ENCODE data around the gene GNPTAB.
"Not testable (repeated sequence)": the region's sequence is repeated elsewhere in the genome, so short reads cannot be mapped to it uniquely, and the experiment has no call there.

Gene GNPTAB

GRCh38 chr12:101737476-101737875 is 93.3 kb downstream of the GNPTAB start:
- DNase-seq (ENCODE audit: low read depth), result no peak

DNA sequence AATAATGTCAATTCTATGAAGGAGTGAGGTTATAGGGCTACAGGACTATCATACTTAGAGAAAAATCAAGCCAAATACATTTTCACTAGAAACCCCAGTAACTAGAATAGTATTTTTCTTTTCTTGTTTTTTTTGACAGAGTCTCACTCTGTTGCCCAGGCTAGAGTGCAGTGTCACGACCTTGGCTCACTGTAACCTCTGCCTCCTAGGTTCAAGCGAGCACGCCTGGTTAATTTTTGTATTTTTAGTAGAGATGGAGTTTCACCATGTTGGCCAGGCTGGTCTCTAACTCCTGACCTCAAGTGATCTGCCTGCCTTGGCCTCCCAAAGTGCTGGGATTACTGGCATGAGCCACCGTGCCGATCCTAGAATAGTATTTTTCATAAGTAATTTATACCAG is 96.3 kb downstream of the GNPTAB start:
- DNase-seq (ENCODE audit: low read depth), result not testable (repeated sequence)

DNA sequence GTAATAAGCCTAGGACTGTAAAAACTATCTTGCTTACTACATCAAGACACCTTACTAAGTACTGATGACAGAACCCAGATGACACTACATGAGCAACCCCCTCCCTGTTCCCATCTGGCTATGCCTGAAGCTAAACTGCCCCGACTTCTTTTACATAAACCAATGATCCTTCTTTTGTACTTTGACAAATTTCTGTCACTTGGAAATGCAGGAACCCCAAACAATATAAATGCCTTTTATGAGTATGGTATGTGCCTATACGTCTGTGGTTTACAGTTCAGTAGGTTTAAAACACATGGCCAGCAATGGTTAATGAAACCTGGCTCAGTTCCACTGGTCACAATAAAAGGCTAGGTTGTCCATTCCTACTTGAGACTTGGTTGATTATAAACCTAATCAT is 97.6 kb downstream of the GNPTAB start:
- no peak for DNase-seq (ENCODE audit: low read depth)

DNA sequence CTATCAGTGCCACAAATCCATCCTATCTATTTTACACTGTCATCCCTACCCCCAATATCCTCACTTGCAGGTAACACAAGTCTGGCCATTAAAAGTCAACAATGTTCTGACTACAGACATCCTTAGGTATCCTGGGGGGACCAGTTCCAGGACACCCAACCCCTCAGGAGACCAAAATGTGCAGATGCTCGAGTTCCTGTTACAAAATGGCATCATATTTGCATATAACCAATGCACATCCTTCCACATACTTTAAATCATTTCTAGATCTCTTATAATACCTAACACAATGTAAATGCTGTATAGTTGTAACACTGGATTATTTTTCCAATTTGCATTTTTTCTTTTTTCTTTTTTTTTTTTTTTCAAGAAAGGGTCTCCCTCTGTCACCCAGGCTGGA is 98.4 kb downstream of the GNPTAB start:
- no peak for DNase-seq (ENCODE audit: low read depth)

DNA sequence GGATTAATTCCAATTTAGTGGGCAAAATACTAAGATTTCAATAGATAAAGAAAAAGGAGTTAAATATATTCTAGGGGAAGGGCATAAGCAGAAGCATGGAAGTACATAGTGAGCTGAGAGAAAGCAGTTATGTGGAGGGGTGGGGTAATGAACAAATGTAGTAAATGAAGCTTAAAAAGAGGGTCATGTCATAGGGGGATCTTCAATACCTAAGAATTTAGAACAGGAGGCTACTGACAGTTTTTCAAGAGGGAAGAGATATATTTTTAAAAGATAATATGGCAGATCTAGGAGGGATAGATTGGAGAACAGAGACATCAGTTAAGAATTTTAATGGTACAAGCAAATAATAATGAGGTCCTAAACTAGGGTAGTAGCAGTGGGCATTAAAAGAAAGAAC is 100.9 kb downstream of the GNPTAB start:
- DNase-seq (ENCODE audit: low read depth), result no peak

DNA sequence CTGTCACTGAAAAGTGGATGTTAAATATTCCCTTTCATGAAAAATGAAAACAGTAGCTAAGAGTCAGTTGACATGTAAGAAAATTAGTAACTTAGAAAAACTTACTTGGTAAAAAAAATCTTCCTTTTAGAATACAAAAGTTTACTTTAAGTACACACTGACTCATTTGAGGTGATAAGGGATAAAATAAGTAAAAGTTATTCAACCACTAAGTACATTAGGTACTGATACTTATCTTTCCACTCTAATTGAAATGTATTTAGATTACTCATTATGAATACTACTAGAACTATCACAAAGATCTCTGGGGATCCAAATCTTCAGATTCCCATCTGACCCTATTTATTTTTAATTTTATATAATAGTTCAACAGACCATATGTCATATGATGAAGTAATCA is 103.7 kb downstream of the GNPTAB start:
- no peak for DNase-seq (ENCODE audit: low read depth)

DNA sequence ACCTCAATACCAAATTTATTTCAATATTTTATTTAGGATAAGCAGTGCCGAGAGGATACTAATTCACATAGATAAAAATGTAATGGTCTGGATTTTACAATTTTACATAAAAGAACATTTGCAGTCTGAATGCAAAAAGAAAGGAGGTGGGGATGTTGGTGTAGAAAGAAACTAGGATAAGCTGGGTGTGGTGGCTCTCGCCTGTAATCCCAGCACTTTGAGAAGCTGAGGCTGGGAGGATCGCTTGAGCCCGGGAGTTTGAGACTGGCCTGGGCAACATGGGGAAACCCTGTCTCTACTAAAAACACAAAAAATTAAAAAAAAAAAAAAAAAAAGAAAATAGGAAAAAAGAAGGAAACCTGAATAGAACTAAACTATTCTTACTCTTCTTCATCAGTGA is 108.4 kb downstream of the GNPTAB start:
- DNase-seq (ENCODE audit: low read depth), result no peak

DNA sequence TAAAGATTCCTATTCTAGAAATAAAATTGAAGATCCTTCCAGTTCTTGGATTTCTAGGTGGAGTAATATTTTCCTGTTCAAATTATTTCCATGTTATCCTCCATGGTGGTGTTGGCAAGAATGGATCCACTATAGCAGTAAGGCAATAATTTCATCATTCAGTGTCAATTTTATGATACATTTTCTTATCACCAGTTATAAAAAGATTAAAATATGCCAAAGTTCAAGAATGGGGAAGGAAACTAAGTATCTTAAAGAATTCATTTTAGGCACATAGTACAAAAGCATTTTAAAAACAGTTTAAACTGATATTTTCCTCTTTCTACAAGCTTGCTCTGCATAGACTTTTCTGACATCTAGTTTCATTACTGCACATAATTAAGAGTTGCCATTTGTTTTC is 110.6 kb downstream of the GNPTAB start:
- DNase-seq (ENCODE audit: low read depth), result no peak

- DNase-seq (ENCODE audit: low read depth), result no peak
Observed at GRCh38 chr12:101719566-101719965, 111.2 kb downstream of the GNPTAB start.

- DNase-seq (ENCODE audit: low read depth), result no peak
Observed at GRCh38 chr12:101714877-101715444, 115.8 kb downstream of the GNPTAB start.

DNA sequence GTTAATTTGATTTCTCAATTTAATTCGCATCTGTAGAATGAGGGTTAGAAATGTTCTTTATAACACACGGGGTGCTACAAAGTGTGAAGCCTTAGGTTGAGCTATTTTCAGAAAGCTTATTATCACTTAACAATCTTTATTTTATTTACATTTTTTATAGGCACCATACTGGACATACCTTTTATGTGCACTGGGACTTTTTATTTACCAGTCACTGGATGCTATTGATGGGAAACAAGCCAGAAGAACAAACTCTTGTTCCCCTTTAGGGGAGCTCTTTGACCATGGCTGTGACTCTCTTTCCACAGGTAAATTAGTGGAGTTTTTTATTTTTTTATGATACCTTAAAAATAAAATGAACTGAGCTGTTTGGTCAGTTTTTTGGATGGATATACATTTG is 116.8 kb downstream of the GNPTAB start:
- no peak for DNase-seq (ENCODE audit: low read depth)

- no peak for DNase-seq (ENCODE audit: low read depth)
Observed at GRCh38 chr12:101713059-101713682, 117.6 kb downstream of the GNPTAB start.

DNA sequence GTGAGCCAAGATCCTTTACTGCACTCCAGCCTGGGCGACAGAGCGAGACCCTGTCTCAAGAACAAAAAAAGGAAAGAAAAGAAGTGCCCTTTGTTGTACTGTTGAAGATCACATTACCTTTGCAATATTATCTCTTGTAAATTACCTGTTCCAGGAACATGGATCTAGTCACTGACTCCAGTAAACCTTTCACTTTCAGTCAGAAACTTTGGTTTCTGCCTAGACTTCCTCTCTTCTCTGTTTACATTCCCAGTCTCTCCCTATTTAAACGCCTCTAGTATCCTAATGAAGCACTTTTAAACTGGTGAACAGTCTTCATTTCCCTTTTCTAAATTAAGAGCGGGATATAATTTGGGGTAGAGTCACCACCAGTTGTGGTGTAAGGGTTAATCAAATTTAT is 120.5 kb downstream of the GNPTAB start:
- no peak for DNase-seq (ENCODE audit: low read depth)

GRCh38 chr12:101707131-101707782 is 123.5 kb downstream of the GNPTAB start:
- no peak for DNase-seq (ENCODE audit: low read depth)

DNA sequence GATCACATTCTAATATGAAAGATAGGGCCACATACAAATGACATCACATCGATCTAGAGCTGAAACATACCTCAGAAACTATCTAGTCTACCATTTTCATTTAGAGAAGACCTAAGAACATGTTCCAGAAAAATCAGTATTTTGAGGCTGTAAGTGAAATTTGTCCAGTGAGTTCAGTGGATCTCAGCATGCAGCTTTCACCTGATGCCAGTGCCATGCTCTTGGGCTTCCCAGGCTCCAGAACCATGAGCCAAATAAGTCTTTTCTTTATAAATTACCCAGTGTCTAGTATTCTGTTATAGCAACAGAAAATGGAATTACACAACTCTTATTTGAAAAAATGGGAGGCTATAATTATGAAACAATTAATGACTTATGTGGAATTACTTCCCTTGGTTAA is 124.4 kb downstream of the GNPTAB start:
- DNase-seq (ENCODE audit: low read depth), result no peak

GRCh38 chr12:101703487-101703886 is 127.3 kb downstream of the GNPTAB start:
- no peak for DNase-seq (ENCODE audit: low read depth)

GRCh38 chr12:101700299-101700820 is 130.4 kb downstream of the GNPTAB start:
- no peak for DNase-seq (ENCODE audit: low read depth)

- no peak for DNase-seq (ENCODE audit: low read depth)
Observed at GRCh38 chr12:101698800-101699347, 131.9 kb downstream of the GNPTAB start.

- no peak for DNase-seq (ENCODE audit: low read depth)
Observed at GRCh38 chr12:101697930-101698799, 132.6 kb downstream of the GNPTAB start.

DNA sequence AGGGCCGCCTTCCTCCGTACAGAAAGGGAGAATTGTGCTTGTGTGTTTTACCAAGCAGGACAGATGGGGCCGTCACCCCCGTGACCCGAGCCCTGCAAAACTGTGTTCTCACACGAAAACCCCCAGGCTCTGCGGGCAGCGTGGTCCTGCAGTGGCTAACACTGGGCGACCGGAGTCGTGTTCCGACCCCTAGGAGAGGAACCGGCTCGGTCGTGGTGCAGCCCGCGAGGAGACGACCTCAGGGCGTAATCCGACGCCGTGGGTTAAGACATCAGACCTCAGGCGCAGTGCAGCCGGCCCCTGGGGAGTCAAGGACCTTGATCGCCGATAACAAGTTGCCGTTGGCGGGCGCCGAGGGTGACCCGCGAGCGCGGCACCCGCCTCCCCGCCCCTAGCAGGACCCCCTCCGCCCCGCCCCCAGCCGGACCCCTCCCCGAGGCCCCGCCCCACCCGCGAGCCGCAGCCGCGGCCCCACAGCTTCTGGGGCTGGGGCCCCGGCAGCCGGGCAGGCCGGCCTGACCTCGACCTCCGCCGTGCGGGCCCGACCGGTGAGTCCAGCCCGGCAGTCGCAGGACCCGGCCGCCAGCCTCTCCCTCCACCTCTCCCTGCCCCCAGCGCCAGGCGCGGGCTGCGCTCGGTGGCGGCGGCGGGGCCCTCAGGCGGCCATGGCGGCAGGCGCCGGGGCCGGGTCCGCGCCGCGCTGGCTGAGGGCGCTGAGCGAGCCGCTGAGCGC is 133.4 kb downstream of the GNPTAB start, which contains the start of gene CHPT1:
TSS of gene CHPT1 (plus strand) at position 444 of the 733 bp plus-strand sequence. CDS start at position 666, 222 bp downstream.
- DNase-seq (ENCODE audit: low read depth), result peak; percentile 66

Data from CMK (cell line).